ENCODE measurements around the gene UBE2H.
"Not testable (repeated sequence)": the region's sequence is repeated elsewhere in the genome, so short reads cannot be mapped to it uniquely, and the experiment has no call there.

- not testable (repeated sequence) for TF ChIP-seq CTCF (IDR thresholded peaks at IDR 0.05; ENCODE audit: low read depth, low read length); EZH2phosphoT487 (IDR thresholded peaks at IDR 0.05; ENCODE audit: low read depth)
Measured at GRCh38 chr7:129894184-129894583, 58.6 kb downstream of the UBE2H start.
